Erythroblast (primary cell): ENCODE measurements around the gene ZKSCAN2.

Experiments
- GATA1 ChIP-seq: IDR thresholded peaks from 2 replicates; pipeline ENCODE4 v1.6.1; 2011; ENCODE audit warnings: low read depth, mild to moderate bottlenecking, control low read depth, low read length, moderate library complexity
- POLR2A ChIP-seq: IDR thresholded peaks from 2 replicates; pipeline ENCODE4 v1.6.1; 2011; ENCODE audit warnings: mild to moderate bottlenecking, low read length

- peak; percentile 86 for TF ChIP-seq POLR2A
- no peak for TF ChIP-seq GATA1
Measured at GRCh38 chr16:25257470-25257955, at the start of gene ZKSCAN2.
